HT-29 (cell line): ENCODE measurements around the gene ADK. TPM values are rescaled to one million over a fixed set of nuclear protein-coding genes. Genes with fewer than 3 reads are reported as not detected.
A peak's percentile ranks its signal among the peaks of the same experiment; 100 is the strongest.
"Not testable (repeated sequence)": the region's sequence is repeated elsewhere in the genome, so short reads cannot be mapped to it uniquely, and the experiment has no call there.

ENCODE experiments used
- DNase-seq: peaks from one replicate; pipeline ENCODE4 v3.0.0-alpha.2; 2015; ENCODE audit warnings: low spot score
- total RNA-seq: library from RNA; depleted of rRNA; stranded (reverse); fragments of >200 nt; shearing (Covaris generic); gene quantifications from 2 replicates; pipeline ENCODE4 v1.2.3, GENCODE V29; 2014

The ADK gene
- total RNA-seq, 1 experiment from 2014 or later = 17.1 TPM

DNA sequence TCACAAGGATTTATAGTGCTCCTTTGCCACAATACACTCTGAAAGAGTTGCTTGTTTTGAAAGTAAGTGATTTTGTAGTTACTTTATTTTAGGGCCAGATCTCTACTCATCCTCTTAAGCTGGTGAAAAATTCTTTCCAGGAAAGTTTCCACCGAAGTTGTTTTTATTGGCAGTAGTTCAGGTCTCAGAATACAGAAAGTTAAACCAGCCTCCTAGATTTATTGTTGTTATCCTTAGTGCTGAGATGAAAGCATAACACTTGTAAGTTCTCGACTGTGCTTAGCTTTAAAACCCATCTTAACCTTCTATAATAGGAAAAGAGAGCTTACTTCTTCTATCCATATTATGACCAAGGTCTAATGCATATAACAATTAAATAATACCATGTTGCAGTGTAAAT, 5.9 kb upstream of the ADK start:
- DNase-seq = no peak

- DNase-seq = not testable (repeated sequence)
Measured at GRCh38 chr10:74146980-74147379, 4.0 kb upstream of the ADK start.

GRCh38 chr10:74150204-74150989, 624 bp upstream of the ADK start, which contains the start of gene AP3M1:
Gene AP3M1, minus strand, starts transcription at chr10:74150828. Its CDS starts 12,449 bp downstream, at chr10:74138379.
- DNase-seq = no peak

- peak; percentile 20 for DNase-seq
Measured at GRCh38 chr10:74151879-74152722, 1.1 kb downstream of the ADK start.

- DNase-seq = peak; percentile 23
Measured at GRCh38 chr10:74153123-74153522, 2.1 kb downstream of the ADK start.

GRCh38 chr10:74153676-74154075, 2.7 kb downstream of the ADK start:
- DNase-seq = no peak

- DNase-seq = no peak
Measured at GRCh38 chr10:74156919-74157289, 5.9 kb downstream of the ADK start.

- no peak for DNase-seq
Measured at GRCh38 chr10:74160013-74160412, 9.0 kb downstream of the ADK start.

DNA sequence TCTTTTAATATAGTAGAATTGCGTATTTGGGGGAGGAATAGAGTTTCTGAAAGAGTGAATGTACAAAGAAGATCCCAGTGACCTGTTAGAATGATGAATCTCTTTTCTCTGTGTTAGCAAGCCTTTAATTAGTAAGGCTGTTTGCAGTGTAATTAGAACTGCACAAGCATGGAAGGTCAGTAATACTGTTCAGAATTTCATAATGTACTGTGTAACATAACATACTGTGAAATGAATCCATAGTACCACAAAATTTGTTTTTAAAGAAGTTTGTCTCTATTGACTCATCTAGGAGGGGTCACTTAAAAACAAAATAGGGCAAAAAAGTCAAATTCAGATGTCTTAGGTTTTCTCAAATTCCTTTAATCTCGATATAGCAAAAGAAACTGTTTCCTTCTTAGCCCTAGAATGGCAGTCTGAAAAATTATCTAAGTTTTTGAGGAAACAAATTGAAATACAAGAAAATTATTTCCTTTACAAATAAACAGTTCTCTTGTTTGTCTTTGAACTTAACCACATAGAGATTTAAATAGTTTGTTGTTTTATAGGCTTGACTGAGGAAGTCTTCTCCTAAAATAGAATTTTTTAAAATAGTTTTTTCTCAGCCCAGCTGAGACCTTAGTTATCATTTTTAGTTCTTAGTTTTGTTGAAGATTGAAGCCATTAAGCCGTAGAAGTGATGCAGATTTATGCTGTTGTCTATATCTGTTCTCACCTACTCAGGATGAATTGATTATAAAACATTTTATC, 12.5 kb downstream of the ADK start:
- no peak for DNase-seq

DNA sequence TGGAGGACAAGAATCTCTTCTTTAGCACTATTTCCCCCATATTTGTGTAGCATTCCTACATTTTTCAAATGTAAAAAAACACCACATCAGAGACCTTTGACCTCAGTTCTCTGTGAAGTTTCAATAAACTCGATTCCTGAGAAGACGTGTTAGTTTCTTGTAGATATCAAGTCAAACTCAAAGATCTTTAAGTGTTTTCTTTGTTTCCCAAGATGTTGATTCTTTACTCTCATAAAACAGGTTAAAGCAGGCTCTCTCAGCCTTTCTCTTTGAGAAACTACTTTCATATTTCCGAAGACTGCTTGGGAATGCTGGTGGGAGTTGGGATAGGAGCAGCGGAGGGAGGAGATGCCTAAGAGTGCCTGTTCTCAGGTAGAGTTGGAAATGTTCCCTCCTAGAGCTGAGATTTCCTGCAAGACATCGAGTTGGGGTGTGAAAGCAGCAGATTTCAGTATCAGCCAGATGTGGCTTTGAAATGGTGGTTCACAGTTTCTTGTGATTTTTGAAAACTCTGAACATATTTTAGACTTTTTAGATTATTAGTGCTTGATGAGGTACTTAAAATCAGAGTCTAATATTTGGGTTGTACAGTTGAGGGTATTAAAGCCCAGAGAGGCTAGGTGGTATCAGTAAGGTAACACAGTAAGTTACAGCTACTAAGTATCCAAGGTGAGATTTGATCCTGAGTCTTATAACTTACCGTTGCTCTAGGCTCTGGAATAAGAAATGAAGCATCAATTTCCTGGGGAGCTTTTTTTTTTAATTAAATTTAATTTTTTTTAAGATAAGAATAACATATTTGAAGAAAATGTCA, 13.9 kb downstream of the ADK start:
- no peak for DNase-seq

DNA sequence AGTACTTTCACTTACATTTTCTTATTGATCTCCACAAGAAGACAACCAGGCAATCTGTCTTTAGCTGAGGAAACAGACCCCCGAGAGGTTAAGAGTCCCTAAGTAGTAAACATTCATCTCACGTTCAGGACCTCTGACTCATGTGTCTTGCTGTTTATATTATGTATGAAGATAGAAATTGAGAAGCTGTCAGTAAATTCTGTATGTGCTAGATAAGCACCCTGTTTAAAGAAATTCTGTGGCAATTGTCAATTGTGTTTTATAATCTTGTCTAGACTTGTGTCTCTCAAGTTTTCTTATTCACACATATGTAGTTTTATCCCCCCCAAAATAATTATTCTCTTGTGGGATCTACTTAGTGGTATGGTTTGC, 14.5 kb downstream of the ADK start:
- no peak for DNase-seq

DNA sequence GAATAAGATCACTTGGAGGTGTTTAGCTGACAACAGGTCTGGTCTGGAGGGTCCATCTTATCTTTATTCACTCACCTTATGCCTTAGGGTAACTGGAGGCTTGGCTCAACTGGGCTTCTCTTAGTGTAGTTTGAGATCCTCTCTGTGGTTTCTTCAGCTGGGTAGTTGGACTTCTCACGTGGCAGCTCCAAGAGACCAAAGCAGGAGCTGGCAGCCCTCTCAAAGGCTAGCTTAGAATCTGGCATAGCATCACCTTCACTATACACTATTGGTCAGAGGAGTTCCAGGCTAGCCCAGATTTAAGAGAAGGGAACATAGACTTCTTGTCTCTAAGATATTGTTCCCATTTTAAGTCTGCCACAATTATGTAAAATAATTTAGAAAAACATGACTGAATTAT, 16.4 kb downstream of the ADK start:
- no peak for DNase-seq

GRCh38 chr10:74171625-74172024, 20.6 kb downstream of the ADK start:
- no peak for DNase-seq

GRCh38 chr10:74174521-74174920, 23.5 kb downstream of the ADK start:
- no peak for DNase-seq

DNA sequence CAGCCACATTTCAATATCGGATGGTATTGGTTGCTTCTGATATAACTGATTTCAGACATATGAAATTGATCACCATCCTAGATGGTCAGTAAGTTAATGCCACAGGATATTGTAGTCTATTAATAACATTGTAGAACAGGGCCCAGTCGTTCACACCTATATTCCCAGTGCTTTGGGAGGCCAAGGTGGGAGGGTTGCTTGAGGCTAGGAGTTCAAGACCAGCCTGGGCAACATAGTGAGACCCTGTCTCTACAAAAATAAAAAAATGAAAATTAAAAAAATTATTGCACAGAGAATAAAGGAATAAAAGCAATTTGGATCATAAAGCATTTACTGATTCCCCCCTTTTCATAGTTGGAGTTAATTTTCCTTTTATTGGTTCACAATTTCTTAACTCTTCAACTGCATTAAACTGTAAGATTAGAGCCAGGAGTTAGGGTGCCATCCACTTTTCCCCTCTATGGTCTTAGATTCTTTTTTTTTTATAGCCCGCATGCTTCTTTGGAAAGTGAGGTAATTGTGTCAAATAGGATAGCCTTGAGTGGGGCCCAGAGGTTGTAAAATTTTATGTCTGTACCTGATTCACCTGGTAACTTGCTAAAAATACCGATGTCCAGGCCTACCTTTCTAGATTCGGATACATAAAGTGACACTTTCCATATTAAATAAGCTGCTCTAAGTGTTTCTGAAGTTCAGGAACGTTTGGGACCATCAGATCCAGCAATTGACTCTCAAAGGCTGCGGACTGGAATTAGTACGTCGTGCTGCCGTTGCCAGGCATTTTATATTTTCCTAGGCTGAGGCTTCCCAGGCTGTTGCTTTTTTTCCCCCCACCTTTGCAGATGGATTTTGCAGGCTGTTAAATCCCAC, 24.7 kb downstream of the ADK start:
- DNase-seq = no peak

GRCh38 chr10:74176380-74177139, 25.5 kb downstream of the ADK start:
- DNase-seq = peak; percentile 98

DNA sequence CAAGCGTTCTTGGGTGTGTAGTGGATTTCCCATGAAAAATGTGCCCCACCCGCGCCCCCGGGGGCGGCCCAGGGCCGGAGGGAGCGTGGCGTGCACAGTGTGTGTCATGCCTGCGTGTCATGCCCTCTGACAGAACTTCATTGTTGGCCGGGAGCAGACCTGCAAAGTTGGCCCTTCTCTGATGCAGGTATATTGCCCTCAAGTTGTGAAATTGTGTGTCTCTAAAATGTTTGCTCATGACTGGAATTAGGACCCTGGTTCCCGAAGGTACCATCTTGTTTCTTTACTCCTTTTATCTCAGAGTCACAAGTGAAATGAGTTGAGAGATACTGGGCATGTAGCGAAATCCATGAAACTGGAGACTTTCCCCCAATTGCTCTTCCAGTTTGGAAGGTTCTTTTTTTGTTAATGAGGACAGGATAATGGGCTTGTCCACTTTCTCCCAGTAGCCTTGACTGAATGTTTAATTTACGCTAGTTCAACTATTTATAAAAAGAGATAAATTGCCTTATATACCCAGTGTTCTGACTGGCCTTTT, 26.2 kb downstream of the ADK start:
- DNase-seq = no peak

- DNase-seq = no peak
Measured at GRCh38 chr10:74178042-74178791, 27.2 kb downstream of the ADK start.
